Right renal pelvis (tissue), 4 donors: Measurements from ENCODE around the gene GOLGA6C. TPM values are rescaled to one million over a fixed set of nuclear protein-coding genes. Genes with fewer than 3 reads are reported as not detected.
"Not testable (repeated sequence)": the region's sequence is repeated elsewhere in the genome, so short reads cannot be mapped to it uniquely, and the experiment has no call there.

ENCODE experiments used
- DNase-seq, 4 donors: peaks; one replicate each; pipeline ENCODE4 v3.0.0-alpha.2; 2013; ENCODE audit warnings: low read depth in 4 of 4, low spot score in 3 of 4, missing footprints in 1 of 4
- polyA plus RNA-seq, 4 donors: library from polyadenylated mRNA; unstranded; fragments of 120-200 nt; gene quantifications; one replicate each; pipeline ENCODE4 v1.2.1, GENCODE V29; 2013; ENCODE audit not compliant: insufficient read length in 4 of 4

Gene GOLGA6C
- polyA plus RNA-seq, 4 donors = not detected

GRCh38 chr15:75227663-75228280, 30.4 kb upstream of the GOLGA6C start:
- DNase-seq = no peak

DNA sequence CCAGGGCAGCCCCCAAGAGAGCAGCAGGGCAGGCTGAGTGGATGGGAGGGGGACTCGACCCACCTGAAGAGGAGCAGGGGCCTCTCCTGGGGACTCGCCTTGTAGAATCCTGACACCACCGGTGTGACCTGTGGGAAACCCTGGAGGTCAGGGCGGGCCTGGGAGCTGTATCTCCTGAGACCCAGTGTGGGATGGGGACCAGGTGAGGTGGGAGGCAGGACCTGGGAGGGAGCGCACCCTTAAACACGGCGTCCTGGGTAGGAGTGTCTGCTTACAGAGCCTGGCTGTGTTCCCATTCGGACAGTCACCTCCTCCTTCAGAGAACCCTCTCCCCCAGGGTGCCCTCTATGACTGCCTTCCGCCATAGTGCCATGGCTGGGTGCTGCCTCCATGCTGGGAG, 29.3 kb upstream of the GOLGA6C start:
- DNase-seq = no peak

DNA sequence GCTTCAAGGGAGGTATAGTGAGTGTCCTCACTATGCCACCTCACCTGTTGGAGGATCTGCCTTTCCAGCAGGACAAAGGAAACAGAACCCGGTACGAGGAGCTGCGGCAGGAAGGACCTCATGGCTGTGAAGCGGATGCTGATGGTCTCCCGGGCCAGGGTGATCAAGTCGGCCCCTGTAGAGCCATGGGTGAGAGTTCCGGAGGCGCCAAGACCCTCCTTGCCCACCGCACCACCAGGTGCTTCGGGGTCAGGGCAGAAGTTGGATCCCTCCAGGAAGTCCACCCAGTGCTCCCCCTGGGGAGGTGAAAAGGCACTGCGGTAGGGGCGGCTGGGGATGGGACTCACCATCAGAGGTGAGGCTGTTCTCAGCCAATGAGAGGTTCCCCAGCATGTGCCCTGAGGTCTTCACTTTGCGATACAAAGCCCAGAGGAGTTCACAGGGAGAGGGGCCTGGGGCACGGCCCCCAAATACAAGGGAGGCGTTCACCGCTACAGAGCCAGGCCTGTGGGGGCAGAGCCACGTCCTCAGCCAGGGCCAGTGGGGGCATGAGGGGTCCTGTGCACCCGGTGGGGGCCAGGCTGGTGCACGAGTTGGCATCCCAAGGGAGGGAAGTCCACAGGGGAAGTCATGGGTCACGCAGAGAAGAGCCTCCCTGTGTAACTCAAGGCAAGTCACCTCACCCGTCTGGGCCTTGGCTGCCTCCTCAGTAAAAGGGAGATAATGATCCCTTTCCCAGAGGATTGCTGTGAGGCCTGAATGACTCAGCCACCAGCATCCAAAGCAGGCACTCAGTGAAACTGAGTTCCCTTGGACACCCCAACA, 28.7 kb upstream of the GOLGA6C start:
- DNase-seq = no peak

DNA sequence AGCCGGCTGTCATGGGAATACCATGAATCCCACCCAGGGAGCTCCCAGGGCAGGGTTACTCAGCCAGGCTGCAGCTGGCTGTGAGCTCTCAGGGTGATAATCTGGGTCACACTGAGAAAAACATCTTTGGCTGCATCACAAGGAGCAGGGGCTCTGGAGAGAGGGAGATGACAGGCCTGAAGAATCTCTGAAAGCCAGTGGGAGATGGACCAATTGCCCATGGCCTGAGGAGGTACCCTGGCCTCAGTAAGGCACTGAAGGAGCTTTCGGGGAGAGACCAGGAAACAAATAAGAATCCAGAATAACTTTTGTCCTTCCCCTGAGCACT, 28.2 kb upstream of the GOLGA6C start:
- no peak for DNase-seq

GRCh38 chr15:75230551-75231371, 27.4 kb upstream of the GOLGA6C start:
- no peak for DNase-seq

- DNase-seq = no peak
These were observed 26.3 kb upstream of the GOLGA6C start for GRCh38 chr15:75231836-75232235.

- no peak for DNase-seq
These were observed 25.8 kb upstream of the GOLGA6C start for GRCh38 chr15:75232252-75232813.

DNA sequence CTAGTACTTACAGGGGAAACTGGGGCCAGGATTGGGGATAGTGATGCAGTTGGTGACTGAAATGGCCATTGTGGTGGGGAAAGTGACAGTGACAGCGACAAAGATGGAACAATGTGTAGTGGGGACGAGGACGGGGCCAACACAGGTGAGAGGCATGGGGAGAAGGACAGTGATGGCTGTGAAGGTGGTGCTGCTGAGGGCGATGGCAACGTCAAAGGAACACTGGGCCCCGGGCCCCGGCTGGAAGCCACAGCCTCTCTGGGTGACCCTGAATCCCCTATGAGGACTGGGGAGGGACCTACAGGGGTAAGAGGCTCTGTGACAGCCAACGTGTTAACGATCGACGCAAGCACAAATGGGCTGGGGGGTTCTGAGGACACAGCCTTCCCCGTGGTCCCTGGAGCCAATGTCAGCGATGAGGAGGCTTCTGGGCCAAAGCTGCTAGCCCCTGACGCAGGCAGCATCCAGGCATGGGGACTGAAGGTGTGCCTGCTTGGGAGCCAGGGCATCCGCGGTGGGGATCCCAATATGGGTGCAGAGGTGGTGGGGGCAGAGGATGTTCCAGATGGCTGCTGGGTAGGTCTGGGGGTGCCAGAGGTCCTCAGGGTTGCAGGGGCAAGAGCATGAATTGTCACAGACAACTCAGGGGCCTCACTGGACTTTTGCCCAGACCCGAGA, 25.2 kb upstream of the GOLGA6C start:
- no peak for DNase-seq

GRCh38 chr15:75233504-75234190, 24.5 kb upstream of the GOLGA6C start:
- no peak for DNase-seq

DNA sequence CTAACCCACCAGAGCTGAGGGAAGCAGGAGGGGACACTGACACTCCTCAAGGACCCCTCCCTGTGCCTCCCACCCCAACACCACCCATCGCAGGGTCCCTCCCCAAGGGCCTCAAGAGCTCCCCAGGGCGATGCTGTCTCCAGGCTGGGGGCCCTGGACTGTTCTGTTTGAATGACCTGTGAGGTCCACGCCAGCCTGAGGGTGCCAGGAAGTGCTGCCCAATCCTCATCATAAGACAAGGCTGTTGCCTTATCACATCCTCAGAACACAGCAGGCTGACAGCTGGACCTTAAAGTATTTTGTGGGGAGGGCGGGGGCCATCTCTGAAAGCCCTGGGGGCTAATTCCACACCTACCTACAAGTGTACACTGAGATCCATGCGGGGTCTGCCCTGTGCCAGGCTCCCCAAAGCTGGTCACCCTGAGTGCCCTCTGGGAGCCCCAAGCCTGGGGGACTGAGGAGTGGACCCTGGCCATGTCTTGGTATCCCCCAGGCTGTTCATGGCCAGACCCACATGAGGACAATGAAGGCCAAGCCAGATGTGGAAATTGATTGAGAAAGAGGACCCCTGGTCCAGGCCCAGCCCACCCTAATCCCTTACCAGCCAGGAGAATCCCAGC, 23.8 kb upstream of the GOLGA6C start:
- no peak for DNase-seq

- no peak for DNase-seq
These were observed 23.0 kb upstream of the GOLGA6C start for GRCh38 chr15:75235051-75235673.

- DNase-seq = no peak
These were observed 22.1 kb upstream of the GOLGA6C start for GRCh38 chr15:75235760-75236729.

- no peak for DNase-seq
These were observed 20.7 kb upstream of the GOLGA6C start for GRCh38 chr15:75237316-75237982.

DNA sequence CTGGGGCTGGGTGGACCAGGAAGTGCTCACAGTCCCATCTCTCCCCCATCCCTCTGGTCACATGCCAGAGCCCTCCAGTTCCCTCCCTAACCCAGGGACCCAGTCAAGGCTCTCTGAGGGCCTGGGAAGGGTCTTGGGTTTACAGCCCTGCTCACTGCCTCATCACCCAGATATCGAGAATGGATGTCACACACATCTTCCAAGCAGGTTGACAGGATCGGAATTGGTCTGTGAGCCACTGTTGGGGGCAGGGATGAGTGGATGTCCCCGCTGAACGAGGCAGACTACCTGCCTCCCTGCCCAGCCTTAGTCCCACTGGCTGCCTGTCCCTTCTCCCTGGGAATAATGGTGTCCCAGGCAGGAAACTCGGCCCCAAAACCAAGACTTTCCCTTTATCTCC, 20.0 kb upstream of the GOLGA6C start:
- no peak for DNase-seq

DNA sequence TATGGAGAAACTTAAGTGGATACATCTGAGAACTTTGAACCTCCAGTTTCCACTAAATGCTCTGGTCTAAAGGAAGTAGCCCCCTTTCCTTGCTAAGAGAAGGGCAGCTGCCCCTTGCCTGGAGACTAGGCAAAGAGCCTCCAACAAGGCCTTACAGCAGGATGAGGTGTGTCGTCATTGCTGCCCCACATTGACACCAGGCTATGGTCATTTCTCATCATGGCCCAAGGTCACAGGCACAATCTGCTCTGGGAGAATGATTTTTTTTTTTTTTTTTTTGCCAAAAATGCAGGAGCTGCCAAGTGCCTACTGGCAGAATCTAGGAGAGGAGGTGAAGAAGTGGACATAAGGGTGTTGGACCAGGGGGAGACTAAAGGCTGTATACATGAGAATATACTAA, 12.4 kb upstream of the GOLGA6C start:
- DNase-seq = not testable (repeated sequence)

GRCh38 chr15:75248991-75249390, 9.1 kb upstream of the GOLGA6C start:
- not testable (repeated sequence) for DNase-seq

DNA sequence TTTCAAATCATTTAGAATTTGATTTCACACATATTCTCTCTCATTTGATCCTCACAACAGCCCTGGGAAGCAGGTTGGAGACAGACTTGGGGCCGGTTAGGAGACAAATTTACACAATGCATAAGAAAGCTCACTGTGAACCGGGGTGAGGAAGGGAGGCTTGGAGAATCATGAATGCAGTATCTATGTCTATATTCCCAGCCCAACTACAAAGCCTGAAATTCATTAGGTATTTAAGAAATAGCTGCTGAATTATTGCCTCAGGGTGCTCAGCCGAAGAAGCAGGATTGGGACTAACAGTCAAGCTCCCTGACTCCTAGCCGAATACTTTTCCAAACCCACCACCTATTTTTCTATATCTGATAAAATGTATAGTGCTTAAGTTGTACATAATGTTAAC, 8.4 kb upstream of the GOLGA6C start:
- no peak for DNase-seq
